22Rv1 (cell line): Measurements from ENCODE around the gene DTNA.
"Not testable (repeated sequence)": the region's sequence is repeated elsewhere in the genome, so short reads cannot be mapped to it uniquely, and the experiment has no call there.

Experiments used
- H3K27ac ChIP-seq: fragments of 450-650 bp; 2 replicates; pipeline ENCODE4 v1.5.1; 2017
- ZFX ChIP-seq: fragments of 450-650 bp; IDR thresholded peaks from 2 replicates; pipeline ENCODE4 v1.6.1; 2017; ENCODE audit warnings: antibody characterized with exemption, borderline replicate concordance
- TF ChIP-seq, protein P1 (sequence below): fragments of 450-650 bp; IDR thresholded peaks from 2 replicates; pipeline ENCODE4 v1.5.1; 2017; ENCODE audit warnings: mild to moderate bottlenecking

Gene DTNA

GRCh38 chr18:34709750-34710441 lies at the start of gene DTNA:
DTNA (plus strand) TSS chr18:34710298; CDS start chr18:34755977, 45,679 bp downstream.
- no peak within 1 kb of the TSS for H3K27ac ChIP-seq
- TF ChIP-seq ZFX = no peak
- TF ChIP-seq, protein P1, sequence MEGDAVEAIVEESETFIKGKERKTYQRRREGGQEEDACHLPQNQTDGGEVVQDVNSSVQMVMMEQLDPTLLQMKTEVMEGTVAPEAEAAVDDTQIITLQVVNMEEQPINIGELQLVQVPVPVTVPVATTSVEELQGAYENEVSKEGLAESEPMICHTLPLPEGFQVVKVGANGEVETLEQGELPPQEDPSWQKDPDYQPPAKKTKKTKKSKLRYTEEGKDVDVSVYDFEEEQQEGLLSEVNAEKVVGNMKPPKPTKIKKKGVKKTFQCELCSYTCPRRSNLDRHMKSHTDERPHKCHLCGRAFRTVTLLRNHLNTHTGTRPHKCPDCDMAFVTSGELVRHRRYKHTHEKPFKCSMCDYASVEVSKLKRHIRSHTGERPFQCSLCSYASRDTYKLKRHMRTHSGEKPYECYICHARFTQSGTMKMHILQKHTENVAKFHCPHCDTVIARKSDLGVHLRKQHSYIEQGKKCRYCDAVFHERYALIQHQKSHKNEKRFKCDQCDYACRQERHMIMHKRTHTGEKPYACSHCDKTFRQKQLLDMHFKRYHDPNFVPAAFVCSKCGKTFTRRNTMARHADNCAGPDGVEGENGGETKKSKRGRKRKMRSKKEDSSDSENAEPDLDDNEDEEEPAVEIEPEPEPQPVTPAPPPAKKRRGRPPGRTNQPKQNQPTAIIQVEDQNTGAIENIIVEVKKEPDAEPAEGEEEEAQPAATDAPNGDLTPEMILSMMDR = no peak

DNA sequence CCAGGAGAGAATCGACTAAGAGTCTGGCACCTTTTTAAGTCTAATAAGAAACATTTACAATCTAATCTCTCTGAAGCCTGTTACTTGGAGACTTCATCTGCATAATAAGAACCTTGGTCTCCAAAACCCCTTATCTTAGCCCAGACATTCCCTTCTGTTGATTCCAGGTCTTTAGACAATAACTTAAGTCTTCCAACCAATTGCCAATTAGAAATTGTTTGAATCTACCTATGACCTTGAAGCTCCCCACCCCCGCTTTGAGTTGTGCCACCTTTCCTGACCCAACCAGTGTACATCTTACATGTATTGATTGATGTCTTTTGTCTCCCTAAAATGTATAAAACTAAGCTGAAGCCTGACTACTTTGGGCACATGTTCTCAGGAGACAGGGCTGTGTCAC lies 49.5 kb upstream of the DTNA start:
- TF ChIP-seq ZFX = no peak
- TF ChIP-seq, protein P1 = no peak
- no peak overlapping the region for H3K27ac ChIP-seq

DNA sequence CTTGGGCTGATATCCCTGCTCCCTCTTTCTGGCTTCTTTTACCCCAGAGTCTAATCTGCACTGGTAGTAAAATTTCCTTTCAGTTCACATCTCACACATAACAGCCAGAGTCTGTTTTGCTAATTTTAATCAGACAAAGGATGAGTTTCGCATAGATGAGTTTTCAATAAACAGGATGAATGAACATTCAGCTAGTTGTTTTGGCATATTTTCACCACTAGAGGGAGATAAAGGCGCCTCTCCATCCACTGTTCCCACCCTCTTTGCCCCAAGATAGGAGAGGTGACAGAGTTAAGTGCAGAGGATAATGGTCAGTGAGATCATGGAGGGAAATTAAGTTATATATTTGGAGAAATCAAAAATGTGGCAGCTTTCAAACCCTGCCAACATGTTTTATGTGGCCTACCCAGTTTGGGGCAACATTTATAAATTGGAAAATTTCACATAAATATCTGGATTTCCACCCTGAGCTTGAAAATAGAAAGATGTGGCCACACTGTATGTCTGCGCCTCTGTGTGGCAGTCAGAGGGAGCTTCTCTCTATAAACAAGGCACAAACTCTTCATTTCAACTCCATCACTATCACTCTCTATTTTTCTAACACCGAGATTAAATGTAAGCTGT lies 48.5 kb upstream of the DTNA start:
- no peak overlapping the region for H3K27ac ChIP-seq
- TF ChIP-seq, protein P1 = peak; percentile 92
- TF ChIP-seq ZFX = no peak

DNA sequence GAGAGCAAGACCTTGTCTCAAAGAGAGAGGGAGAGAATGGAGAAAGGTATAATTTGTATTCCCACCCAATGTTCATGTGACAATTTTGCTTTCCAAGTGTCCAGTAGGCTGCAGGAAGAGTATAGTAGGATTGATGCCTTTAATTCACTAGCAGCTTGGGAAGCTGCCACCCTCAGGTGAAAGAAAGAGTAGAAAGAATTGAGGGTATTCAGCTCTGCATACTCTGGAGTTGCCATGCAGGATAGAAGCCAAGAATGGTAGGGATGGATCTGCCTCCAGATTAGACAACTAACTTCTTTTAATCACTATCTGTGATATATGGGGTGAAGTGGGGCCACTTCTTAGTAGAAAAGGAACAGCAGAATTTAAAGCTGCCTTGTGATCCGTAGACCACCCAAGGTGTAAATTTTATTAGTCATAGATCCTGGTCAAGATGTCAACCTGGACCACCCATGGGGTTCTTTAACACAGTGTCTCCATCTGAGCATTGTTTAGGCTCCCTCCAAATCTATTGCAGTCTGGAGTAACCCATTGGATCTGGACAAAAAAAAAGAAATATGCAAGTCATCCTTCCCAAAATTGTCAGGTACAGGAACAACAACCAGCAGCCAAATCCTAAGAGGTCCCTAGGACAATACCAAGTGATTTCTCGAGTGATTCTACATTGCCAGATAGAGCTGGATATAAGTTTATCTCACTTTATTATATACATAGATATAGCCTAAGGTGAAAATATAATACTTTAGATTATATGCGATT lies 33.1 kb upstream of the DTNA start:
- TF ChIP-seq, protein P1 = no peak
- TF ChIP-seq ZFX = no peak
- no peak overlapping the region for H3K27ac ChIP-seq

- H3K27ac ChIP-seq = not testable (repeated sequence)
Observed at GRCh38 chr18:34689750-34690149, 20.3 kb upstream of the DTNA start.

DNA sequence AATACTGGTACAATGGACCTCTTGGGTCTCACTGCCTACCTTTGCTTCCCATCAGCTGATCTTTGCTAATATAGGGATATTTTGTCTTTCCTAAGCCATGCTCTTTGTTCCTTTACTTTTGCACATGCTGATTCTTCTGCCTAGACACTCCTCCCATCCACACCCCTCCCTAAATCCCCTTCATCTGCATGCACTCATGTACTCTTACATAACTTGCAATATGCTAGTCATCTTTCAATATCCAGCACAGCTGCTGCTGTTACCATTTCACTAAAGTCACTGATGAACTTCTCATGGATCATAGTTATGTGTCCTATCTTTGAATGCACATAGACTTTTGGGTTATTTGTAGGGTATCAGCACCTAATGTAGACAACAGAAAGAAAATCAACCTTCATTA lies 18.5 kb upstream of the DTNA start:
- TF ChIP-seq ZFX = no peak
- TF ChIP-seq, protein P1 = no peak
- H3K27ac ChIP-seq = no peak overlapping the region

DNA sequence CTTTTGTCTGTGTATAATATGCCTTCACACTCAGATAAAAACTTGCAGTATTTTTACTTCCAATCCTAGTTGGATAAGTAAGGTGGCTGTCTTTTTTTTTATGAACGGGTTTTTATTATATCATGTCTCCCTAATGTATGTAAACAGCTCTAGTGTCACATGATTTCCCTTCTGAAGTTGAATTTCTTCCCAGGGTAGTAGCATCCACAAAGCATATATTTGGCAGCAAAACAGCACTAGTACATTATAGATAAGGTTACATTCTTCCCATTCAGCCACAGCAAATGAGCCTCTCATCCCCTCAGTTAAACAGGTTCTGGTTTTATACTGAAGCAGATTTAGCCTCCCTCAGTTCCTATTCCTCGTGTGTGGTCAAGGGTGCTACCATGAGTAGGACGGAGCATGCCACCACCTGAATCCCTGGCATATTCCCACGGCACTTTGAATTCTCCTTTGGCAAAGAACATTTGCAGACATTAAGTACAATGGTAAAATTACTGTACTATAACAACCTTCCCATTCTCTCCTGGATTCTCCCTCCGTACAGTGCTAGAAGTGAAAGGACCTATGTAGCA lies 15.4 kb upstream of the DTNA start:
- TF ChIP-seq ZFX = no peak
- TF ChIP-seq, protein P1 = no peak
- no peak overlapping the region for H3K27ac ChIP-seq
